Activated CD8-positive, alpha-beta memory T cell treated with anti-CD3 and anti-CD28 coated beads for 36 hours (primary cell): ENCODE results near the gene MINPP1. TPM values are rescaled to one million over a fixed set of nuclear protein-coding genes. Genes with fewer than 3 reads are reported as not detected.
"Not testable (repeated sequence)": the region's sequence is repeated elsewhere in the genome, so short reads cannot be mapped to it uniquely, and the experiment has no call there.

Source experiments
- CTCF ChIA-PET: fragments of 350-600 bp; sonication (Branson Sonifier 250); formaldehyde crosslinking; loops from one replicate; lab custom pipeline; 2021; ENCODE audit warnings: antibody characterized with exemption; lab: Charles Lee
- POLR2A ChIA-PET: fragments of 350-600 bp; sonication (Branson Sonifier 250); formaldehyde crosslinking; loops from one replicate; lab custom pipeline; 2021; ENCODE audit warnings: antibody characterized with exemption; lab: Charles Lee
- total RNA-seq, 2 experiments: library from RNA; stranded (reverse); gene quantifications; one replicate each; pipeline ENCODE4 v1.2.3, GENCODE V29; 2021

Gene MINPP1
- total RNA-seq, 2 experiments from 2014 or later, result 14.5 to 15.2 TPM

DNA sequence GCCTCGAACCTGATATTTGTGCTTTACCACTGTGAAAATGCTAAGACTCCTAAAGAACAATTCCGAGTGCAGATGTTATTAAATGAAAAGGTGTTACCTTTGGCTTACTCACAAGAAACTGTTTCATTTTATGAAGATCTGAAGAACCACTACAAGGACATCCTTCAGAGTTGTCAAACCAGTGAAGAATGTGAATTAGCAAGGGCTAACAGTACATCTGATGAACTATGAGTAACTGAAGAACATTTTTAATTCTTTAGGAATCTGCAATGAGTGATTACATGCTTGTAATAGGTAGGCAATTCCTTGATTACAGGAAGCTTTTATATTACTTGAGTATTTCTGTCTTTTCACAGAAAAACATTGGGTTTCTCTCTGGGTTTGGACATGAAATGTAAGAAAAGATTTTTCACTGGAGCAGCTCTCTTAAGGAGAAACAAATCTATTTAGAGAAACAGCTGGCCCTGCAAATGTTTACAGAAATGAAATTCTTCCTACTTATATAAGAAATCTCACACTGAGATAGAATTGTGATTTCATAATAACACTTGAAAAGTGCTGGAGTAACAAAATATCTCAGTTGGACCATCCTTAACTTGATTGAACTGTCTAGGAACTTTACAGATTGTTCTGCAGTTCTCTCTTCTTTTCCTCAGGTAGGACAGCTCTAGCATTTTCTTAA is 47.7 kb downstream of the MINPP1 start:
- CTCF ChIA-PET, result interaction anchor here (0.6 kb wide), 1 partner anchor 19 kb away, joined by 4 read pairs; no protein-coding TSS in a partner anchor
- POLR2A ChIA-PET, result no interaction called here

DNA sequence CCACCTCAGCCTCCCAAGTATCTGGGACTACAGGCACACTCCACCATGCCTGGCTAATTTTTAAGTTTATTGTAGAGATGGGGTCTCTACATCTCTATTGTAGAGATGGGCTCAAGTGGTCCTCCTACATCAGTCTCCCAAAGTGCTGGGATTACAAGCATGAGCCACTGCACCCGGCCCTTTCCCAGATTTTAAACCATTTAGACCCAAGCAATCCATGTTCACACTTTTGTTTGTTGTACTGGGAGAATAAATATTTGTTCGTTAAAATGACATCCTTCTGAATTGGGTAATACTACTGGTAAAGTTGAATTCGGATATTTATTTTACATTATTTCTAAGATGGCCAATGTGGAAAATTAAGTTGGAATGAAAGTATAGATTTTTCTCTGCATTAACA is 52.7 kb downstream of the MINPP1 start:
- POLR2A ChIA-PET, result no interaction called here
- CTCF ChIA-PET, result no interaction called here

DNA sequence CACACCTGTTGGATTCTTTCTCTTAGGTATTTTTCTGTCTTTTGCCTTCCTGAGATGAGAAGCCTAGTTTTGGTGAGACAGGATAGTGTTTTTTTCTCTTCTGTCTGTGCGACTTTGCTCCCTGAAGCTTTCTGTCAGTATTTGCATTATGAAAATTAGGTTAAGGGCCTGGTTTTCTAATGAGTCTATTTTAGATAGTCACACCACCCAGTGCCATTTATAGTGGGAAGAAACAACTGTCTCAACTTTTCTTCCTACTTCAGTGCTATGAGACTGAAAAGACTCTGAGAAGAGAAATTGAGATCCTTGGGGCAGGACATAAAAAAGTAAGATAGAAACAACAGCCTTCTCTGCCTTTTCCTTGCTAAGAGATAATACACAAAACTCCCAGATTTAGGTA is 53.6 kb downstream of the MINPP1 start:
- ChIA-PET POLR2A (no interaction called here), CTCF (interaction anchor here (0.6 kb wide), 1 partner anchor 8 kb away, joined by 3 read pairs; no protein-coding TSS in a partner anchor)

DNA sequence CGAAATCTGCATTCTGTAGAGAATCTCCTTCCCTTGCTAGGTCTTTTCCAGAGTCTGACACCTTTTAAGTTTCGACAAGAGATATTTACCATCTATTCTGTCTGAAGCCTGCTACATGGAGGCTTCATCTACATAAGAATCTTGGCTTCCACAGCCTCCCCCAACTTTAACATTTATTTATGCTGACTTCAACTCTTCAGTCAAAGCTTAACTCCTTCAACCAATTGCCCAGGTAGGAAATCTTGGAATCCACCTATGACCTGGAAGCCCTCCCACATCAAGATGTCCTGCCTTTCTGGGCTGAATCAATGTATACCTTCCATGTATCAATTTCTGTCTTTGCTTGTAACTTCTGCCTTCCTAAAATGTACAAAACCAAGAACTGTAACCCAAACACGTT is 54.7 kb downstream of the MINPP1 start:
- CTCF ChIA-PET, result interaction anchor here (0.6 kb wide), 1 partner anchor 25 kb away, joined by 4 read pairs; no protein-coding TSS in a partner anchor

DNA sequence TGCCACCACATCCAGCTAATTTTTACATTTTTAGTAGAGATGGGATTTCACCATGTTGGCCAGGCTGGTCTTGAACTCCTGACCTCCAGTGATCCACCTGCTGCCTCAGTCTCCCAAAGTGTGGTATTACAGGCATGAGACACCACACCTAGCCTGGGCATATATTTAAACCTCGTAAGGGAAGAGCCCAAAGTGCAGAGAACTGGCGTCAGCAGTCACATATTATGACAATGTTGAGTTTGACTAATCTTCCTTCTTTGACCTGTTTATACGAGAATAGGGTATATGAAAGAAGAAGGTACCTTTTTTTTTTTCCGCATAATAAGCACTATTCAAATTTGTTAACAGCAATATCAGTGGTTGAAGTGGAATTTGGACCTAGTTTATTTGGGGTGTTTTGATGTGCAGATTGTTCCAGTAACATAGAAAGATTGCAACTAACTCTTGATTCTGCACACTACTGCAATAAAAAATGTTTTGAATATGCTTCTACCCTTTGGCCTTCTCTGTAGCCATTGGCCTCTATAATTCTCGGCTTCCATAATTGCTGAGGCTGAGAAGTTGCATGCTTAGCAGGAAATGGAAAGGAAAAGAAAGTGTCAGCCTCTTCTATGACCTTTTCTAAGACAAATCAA is 55.9 kb downstream of the MINPP1 start:
- ChIA-PET CTCF (no interaction called here), POLR2A (no interaction called here)

More for the DNA sequence above, 54.7 kb downstream of the MINPP1 start:
- POLR2A ChIA-PET, result no interaction called here

DNA sequence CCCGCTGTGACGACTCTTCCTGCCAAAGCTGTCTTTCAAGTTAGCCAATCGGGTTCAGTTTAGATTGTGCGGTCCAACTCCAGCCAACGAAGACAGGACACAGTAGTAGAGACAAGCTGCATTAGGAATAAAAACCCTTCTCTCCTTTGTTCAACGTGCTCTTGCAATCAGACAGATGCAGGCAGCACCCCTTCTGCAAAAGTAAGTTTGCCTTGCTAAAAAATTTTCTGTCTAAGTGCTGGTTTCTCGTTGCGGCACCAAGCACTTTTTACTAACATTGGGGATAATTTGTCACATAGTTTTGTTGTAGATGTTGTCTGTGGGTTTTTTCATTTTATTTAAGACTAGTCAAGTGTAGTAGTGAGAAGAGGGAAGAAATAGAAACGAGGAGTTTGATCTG is 58.1 kb downstream of the MINPP1 start:
- POLR2A ChIA-PET, result no interaction called here
- CTCF ChIA-PET, result no interaction called here

DNA sequence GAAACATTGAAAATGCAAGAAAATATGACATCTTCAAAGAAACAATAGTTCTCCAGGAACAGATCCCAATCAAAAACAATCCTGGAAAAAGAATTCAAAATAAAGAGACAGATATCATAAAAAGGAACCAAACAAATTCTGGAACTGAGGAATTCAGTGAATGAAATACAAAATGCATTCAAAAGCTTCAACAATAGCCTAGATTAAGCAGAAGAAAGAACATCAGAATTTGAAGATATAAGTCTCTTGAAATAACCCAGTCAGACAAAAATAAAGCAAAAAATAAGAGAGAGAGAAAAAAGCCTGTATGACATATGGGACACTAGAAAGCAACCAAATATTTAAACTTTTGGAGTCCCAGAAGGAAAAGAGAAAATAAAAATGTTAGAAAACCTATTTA is 60.3 kb downstream of the MINPP1 start:
- POLR2A ChIA-PET, result no interaction called here

DNA sequence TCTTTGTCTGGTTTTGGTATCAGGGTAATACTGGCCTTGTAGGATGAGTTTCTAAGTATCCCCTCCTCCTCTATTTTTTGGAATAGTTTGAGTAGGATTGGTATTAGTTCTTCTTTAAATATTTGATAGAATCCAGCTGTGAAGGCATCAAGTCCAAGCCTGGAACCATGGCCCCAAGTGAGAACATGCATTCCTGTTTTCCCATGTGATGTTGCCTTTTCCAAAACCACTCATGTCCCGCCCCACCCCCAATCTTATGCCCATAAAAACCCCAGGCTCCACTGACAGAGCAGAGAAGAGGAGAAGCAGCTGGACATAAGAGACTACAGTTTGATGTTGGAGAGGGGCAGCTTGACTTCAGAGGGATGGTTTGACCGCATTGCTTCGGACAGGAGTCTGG is 71.2 kb downstream of the MINPP1 start:
- ChIA-PET POLR2A (no interaction called here), CTCF (no interaction called here)

More for the DNA sequence above, 60.3 kb downstream of the MINPP1 start:
- CTCF ChIA-PET, result no interaction called here

DNA sequence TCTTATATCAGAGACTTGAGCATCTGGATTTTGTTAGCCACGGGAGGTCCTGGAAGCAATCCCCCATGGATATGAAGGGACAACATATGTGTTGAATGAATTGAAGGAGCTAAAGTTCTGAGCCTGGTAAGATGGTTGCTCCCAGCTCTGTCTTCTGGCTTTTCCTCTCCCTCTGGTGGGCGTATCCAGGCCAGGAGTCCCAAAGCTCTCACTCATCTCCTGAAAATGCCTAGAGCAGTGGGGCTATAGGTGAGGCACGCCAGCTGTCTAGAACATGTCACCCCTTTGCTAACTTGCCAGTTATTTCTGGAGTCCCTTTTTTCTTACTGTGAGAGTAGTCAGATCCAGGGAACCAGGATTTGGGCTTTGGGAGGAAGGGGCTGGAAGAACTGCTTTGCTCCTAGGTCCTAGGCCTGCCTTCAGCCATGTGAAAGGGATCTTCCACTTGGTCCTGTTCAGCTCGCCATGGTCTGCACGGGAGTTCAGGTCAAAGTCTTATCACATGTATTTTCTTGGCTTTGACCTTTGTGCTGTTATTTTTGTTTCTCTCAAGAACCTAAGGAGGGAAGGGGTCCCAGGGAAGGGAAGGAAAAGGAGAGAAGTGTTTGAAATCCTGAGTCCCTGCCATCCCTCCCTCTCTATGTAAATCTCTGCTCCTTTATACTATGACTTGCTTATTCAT is 73.6 kb downstream of the MINPP1 start:
- ChIA-PET POLR2A (no interaction called here), CTCF (no interaction called here)

DNA sequence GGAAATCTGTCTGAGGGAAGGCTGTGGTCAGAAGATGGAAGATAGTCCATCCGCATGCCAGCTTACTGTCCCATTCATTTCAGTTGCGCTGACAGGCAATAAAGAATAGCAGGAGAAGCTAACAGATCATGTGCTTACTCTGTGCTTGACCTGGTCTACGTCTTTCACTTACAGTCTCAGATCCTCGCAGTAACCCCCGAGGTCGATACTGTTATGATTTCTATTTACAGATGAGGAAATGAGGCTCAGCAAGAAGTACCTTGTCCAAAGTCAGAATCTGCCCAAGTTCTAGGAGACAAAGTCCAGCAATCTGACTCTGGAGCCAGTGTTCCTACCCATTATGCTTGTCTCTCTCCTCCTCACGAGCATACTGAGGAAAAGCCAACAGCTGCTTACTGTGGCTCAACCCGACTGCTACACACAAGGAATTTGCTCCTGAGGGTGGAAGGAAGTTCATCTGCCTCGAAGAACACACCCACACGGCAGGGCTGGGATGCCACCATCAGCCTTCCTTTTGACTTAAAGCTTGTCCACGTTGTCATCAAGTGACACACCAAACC is 74.2 kb downstream of the MINPP1 start:
- ChIA-PET CTCF (no interaction called here), POLR2A (no interaction called here)

DNA sequence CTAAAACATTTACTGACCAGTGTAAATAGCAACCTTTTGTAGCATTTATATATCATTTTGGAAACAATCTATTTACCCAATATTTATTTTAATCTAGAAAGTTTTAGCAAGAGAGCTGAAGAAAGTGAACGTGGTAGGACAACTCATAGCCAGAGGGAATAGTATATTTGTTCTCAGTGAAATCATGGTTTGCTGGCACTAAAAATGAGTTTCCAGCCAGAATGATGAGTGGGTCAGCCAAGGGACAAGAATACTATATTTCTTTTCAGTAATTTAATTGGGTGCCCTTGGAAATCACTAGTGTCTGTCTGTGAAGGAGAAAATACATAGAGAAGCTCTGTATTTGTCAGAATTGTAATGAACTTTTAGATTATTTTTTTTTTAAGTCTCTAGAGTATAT is 74.9 kb downstream of the MINPP1 start:
- ChIA-PET POLR2A (no interaction called here), CTCF (no interaction called here)

DNA sequence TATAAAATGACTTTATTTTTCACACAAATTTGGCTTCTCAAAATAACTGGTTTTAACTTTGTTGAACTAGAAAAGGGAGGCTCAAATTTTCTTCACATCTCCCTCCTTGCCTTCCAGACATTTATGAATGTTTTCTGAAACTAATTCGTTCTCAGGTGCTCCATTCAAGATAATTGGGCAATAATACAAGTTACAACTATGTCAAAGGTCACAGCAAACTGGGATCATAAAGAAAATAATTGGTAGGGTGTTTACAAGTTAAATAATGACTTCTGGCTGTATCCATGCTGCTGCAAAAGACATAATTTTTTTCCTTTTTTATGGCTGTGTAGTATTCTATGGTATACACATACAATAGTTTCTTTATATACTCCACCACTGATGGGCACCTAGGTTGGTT is 75.3 kb downstream of the MINPP1 start:
- POLR2A ChIA-PET, result no interaction called here
- CTCF ChIA-PET, result no interaction called here

DNA sequence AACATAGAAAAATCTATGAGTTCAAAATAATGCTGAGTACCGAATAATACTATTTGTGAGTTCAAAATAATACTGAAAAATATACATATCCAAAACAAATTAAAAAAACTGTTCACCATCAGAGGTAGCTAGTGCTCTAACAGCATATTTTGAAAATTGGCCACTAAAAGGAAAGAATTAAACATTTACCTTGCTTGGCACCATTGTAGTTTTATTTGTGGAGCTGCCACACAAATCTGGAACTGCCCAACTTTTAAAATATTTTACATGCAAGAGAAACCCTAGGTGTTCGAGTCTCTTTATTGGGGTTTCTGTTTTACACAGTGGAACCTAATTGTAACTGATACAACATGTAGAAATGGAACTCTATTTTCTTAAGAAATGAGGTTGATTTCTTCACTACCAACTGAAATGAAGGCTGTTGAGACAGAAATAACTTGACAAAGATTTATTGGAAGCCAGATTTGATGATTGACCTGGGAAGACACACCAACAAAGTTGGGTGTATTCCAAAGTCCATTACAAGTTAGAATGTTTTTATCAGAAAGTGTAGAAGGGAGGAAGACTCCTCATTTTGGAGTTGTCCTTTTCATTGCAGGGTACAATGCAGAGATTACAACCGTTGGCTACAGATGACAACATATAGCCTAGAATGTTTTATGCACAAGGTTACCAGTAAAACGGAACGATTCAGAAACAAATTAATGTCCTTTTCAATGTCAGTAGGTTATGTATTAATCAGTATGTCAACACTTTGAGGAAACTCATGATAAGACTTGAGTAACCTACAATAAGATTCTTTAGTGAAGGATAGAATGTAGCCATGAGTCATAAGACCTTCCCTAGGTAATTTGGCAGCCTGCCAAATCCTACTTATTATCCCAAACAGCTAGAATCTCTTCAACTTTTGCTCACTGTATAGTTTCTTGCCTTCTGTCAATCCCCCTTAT is 81.1 kb downstream of the MINPP1 start:
- CTCF ChIA-PET, result no interaction called here
- POLR2A ChIA-PET, result no interaction called here

DNA sequence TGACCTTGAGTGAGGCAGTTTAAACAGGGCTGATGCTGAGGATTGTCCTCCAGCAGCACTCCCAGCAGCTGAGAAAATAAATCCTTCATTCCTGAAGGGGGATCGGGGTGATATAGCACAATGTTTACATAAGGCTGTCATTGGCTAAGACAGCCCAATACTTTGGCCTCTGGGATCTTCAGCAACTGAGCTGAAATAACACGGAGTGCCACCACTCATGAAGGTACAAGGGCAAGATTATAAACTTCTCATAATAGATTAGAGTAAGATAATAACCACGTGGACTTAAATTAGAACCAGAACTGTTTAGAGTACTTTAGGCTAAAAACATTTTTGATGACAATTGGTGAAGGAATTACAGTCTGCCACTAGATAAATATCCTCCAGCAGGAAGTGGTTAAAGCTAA is 85.0 kb downstream of the MINPP1 start:
- POLR2A ChIA-PET, result no interaction called here
- CTCF ChIA-PET, result no interaction called here

DNA sequence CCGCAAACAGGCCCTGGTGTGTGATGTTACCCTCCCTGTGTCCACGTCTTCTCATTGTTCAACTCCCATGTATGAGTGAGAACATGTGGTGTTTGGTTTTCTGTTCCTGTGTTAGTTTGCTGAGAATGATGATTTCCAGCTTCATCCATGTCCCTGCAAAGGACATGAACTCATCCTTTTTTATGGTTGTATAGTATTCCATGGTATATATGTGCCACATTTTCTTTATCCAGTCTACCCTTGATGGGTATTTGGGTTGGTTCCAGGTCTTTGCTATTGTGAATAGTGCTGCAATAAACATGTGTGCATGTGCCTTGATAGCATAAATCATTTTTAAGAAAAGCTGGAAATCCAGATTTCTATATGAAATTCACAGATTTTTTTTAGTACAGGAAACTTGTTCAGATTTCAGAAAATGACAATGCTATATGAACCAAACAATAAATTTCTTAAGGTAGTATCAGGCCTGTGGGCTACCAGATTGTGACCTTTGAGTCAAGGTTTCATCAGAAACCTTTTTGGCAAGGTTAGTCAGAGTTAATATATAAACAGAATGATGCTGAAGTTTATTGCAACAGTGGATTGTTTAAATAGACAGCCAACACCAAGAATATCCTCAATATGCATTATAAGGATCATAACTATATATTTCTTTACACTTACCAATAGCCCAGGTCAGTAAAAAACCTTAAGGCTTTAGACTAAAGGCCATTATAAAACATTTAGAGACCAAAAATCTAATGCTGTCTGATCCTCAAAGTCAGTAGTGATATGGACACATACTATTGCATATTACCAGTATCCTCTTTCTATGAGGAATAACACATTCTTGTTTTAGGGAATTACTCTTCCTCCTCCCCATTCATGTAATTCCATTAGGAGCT is 86.3 kb downstream of the MINPP1 start:
- CTCF ChIA-PET, result no interaction called here
- POLR2A ChIA-PET, result no interaction called here

DNA sequence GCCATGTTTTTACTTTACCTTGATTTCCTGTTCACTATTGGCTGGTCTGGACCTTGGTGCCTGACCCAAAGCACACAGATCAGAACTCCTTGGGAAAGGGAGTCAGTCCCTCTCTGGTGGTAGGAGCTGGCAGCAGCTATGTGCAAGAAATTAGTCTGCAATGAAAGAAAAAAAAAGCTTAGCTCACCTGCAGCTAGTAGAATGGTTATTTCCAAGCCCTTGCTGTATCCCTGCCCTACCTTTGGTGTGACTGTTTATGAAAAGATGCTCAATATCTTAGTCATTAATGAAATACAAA is 86.8 kb downstream of the MINPP1 start:
- CTCF ChIA-PET, result no interaction called here
- POLR2A ChIA-PET, result interaction anchor here (0.6 kb wide), 1 partner anchor 158 kb away, joined by 6 read pairs; no protein-coding TSS in a partner anchor

DNA sequence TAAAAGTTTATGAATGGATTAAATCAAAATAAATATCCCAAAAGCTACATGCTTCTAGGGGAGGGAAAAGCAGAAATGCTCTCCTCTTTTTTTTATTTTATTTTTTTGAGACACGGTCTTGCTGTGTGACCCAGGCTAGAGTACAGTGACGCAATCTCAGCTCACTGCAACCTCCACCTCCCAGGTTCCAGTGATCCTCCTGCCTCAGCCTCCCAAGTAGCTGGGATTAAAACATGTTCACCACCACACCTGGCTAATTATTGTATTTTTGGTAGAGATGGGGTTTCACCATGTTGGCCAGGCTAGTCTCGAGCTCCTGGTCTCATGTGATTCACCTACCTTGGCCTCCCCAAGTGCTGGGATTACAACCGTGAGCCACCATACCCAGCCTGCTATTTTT is 88.2 kb downstream of the MINPP1 start:
- CTCF ChIA-PET, POLR2A ChIA-PET: not testable (repeated sequence)

DNA sequence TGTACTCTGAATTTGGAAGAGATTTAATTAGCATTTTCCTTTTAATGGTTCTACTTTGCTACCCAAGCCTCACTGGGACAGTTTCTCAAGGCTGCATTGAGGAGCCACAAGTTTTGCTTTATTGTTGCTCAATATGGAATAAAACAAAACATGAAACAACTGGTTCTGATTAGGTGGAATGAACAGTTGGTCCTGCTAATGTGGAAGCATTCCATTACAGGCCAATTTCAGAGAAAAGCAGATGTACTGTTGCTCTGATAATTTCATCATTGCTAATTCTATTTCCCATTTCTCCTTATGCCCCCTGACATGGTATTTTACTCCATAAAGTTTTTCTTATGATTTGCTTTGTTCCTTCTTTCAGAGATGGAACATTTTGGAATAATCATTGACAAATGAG is 89.0 kb downstream of the MINPP1 start:
- POLR2A ChIA-PET, result no interaction called here
- CTCF ChIA-PET, result interaction anchor here (0.6 kb wide), 1 partner anchor 624 kb away, joined by 3 read pairs; no protein-coding TSS in a partner anchor
